Stimulated activated CD8-positive, alpha-beta memory T cell treated with anti-CD3 and anti-CD28 coated beads, Interleukin-4, amount 100 ng/mL, for 4 hours (primary cell): ENCODE measurements around the gene CROCC2.

ENCODE experiments used
- DNase-seq, 2 donors: peaks; one replicate each; pipeline ENCODE4 v3.0.0-alpha.2; 2020; ENCODE audit warnings: low read depth in 2 of 2, low spot score in 1 of 2

CROCC2 gene

GRCh38 chr2:240919786-240920782 is 13.9 kb downstream of the CROCC2 start:
- no peak for DNase-seq

GRCh38 chr2:240920783-240921231 is 14.7 kb downstream of the CROCC2 start:
- no peak for DNase-seq

GRCh38 chr2:240921311-240921994 is 15.3 kb downstream of the CROCC2 start:
- no peak for DNase-seq

GRCh38 chr2:240921995-240922244 is 15.8 kb downstream of the CROCC2 start:
- DNase-seq, result no peak

GRCh38 chr2:240922245-240922981 is 16.3 kb downstream of the CROCC2 start:
- DNase-seq, result no peak

GRCh38 chr2:240922982-240923537 is 16.9 kb downstream of the CROCC2 start:
- DNase-seq, result no peak

GRCh38 chr2:240925191-240925567 is 19.0 kb downstream of the CROCC2 start:
- no peak for DNase-seq

GRCh38 chr2:240925568-240926515 is 19.7 kb downstream of the CROCC2 start:
- DNase-seq, result no peak

GRCh38 chr2:240926516-240927389 is 20.6 kb downstream of the CROCC2 start:
- no peak for DNase-seq

- DNase-seq, result no peak
These were observed 21.2 kb downstream of the CROCC2 start for GRCh38 chr2:240927390-240927781.

GRCh38 chr2:240928476-240929363 is 22.6 kb downstream of the CROCC2 start:
- no peak for DNase-seq

GRCh38 chr2:240929364-240930095 is 23.4 kb downstream of the CROCC2 start:
- DNase-seq, result no peak

GRCh38 chr2:240930096-240930630 is 24.0 kb downstream of the CROCC2 start:
- no peak for DNase-seq

GRCh38 chr2:240930631-240931318 is 24.6 kb downstream of the CROCC2 start:
- DNase-seq, result no peak

GRCh38 chr2:240931319-240931949 is 25.3 kb downstream of the CROCC2 start:
- DNase-seq, result no peak

- no peak for DNase-seq
These were observed 26.0 kb downstream of the CROCC2 start for GRCh38 chr2:240932001-240932723.
